GM18526 (cell line): Measurements from ENCODE around the gene FAM204A.

Experiments used
- POLR2A ChIP-seq: IDR thresholded peaks from 3 replicates; pipeline ENCODE4 v1.6.1; 2011; ENCODE audit not compliant: insufficient read length; ENCODE audit errors: extremely low read depth

The FAM204A gene

DNA sequence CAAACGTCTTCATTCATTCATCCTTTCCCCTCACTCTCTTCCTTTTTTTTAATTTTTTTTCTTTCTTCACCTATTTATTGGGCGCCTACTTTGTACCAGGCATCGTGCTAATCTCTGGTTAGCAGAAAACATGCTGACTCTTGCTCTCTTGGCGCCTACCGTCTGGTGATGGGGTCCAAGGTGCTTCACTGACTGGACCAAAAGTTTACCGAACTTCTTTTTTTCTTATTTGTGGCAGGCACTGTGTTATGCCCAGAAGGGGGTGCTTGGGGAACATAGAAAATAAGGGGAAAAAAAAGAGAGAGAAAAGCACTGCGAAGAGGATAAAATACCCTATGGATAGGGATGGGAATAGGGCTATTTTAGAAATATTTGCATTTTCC, 505 bp upstream of the FAM204A start:
- no peak for TF ChIP-seq POLR2A

GRCh38 chr10:118340486-118340885, 1.6 kb downstream of the FAM204A start:
- no peak for TF ChIP-seq POLR2A

DNA sequence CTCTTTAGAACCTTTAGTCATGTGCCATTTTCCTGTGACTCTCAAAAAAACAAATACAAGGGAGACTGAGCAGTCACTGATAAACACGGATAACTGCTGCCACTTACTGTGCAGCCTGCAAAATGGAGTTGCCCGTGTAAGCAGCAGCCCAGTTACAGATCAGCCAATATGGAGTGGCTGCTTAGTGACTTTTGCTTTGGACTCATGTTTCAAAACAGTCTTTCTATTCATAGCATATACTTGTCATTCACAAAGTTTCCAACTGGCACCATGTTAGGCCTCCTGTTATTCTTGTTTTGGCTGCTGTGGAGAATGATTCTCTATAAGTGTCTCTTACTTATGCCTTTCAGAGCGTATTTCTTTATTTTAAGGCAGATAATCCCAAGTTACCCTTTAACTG, 3.0 kb downstream of the FAM204A start:
- TF ChIP-seq POLR2A = no peak

- TF ChIP-seq POLR2A = no peak
Measured at GRCh38 chr10:118337356-118337755, 4.8 kb downstream of the FAM204A start.

DNA sequence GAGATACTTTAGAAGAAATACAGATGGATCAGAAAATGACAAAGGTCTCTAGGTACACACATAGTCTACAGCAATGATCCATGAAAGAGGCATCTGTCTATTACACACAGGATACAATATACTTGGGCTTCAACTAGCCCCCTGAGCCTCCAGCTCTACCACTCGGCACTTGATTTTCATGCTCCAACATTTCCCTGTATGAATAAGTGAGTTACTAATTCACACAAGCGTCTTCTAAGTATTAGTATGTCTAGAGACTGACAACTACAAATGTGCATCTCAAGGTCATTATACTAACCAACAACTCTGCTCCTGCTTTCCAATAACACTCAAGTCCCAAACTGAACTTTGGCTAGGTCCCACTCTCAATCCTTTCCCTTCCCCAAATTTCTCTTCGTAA, 8.3 kb downstream of the FAM204A start:
- TF ChIP-seq POLR2A = no peak

GRCh38 chr10:118332948-118333710, 9.0 kb downstream of the FAM204A start:
- TF ChIP-seq POLR2A = no peak

DNA sequence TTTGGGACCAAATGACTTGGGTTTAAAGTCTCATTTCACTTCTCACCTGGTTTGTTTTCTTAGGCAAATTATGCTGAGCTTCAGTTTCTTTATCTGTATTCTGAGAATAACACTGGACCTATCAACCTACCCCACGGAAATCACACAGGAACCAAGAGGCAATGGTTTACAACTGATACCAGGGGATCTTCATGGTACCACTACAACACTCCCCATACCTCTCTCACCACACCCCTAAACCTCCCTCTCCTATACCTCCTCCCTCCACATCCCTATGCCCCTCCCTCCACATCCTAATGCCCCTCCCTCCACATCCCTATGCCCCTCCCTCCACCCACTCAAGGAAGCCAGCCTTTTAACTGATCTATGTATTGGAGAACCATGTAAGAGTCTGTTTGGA, 9.9 kb downstream of the FAM204A start:
- TF ChIP-seq POLR2A = no peak

DNA sequence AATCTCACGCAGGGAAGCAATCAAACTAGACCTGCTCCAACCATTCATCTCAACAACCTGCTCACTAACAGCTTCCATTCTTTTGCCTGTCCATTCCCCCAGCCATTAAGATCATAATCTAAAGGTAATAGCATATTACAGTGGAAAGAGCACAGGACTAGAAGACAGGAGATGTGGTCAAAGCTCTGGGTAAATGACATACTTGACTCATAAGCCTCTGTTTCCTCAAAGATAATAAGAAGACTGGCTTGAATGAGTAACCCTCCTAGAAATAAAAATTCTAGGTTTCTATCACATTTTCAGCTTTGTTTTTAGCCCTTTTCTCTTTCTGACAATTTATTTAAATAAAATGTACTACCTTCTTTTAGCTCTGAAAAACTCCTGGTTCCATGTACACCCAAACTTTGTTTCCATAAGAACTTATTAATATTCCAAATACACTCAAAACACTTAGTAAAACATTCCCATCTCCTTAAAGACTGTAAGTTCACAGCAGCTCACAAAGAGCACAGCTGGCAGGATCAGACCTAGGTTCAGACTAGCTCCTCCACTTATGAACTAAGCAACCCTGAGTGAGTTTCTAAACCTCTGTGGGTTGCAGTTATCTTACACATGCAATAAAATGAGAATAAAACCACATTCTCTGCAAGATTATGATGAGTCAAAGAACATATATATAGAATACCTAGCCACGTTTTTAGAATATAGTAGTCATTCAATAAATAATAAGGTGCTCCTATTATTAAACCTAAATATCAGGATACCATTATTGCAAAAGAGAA, 11.6 kb downstream of the FAM204A start:
- no peak for TF ChIP-seq POLR2A

GRCh38 chr10:118324140-118324539, 18.0 kb downstream of the FAM204A start:
- no peak for TF ChIP-seq POLR2A

DNA sequence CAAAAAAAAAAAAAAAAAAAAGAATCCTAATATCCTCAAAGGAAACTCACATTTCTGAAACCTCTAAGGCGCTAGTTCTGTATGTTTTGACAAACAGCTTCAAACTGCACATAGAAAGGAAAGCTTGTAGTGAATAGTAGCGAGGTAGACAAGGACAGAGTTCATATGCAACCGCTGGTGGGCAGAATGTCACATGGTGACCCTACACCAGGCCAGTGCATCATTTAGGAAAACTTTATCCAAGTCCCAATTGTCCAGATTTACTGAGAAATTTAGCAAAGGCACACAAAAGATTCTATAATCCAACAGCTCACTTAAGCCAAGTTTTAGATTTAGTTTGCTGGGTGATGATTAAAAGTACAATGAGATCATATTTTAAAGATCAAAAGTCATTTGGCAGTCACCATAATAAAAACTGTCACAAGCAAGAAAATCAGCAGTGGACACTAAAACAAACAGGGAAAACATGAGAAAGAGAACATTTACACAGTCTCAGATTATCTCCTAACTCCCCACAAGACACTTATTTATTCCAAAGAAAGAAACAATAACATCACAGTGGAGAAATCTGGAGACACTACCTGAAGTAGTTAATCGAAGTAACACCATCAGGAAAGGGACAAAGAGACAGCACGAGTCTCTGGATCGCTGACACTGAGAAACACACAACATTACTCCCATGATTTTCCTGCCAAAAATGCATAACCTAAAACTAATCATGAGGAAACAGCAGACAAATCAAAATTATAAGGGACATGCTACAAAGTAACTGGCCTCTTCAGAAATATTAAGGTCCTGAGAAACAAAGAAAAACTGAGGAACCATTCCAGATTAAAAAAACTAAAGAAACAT, 20.2 kb downstream of the FAM204A start:
- TF ChIP-seq POLR2A = no peak

DNA sequence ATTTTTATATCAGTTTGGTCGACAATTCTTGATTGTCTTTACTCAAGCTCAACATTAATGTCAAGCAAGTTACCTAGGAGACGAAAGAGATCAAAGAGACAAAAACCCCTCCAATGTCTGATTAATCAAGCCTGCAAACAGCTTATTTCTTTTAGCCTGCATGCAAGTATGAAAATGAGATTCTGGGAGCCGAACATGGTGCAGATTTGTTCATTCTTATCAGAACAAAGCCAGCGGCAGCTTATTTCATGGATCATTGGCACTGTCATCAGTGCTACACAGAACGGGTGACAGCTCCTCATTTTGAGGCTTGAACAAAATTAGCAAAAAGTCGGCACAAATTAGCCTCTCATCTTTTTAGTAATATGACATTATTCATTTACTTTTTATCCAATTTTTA, 26.5 kb downstream of the FAM204A start:
- no peak for TF ChIP-seq POLR2A

DNA sequence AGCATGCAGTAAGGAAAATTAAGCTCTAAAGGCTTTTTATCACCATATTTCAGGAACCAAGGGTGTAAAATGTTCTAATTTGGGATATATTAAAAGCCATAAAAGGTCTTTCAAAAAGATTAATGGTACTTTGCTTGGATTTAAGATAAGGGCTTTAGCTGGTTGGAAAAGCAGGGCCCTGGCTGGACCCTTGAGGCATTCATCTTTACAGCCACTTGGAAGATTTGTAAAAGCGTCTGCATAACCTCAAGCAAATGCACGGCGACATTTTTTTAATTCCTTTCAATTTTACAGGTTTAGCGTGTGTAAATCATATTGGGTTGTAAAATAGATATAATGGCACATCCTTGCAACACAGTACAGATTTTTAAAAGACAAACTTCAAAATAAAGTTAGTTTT, 27.2 kb downstream of the FAM204A start:
- TF ChIP-seq POLR2A = no peak

GRCh38 chr10:118311505-118311904, 30.6 kb downstream of the FAM204A start:
- TF ChIP-seq POLR2A = no peak

GRCh38 chr10:118310822-118311221, 31.3 kb downstream of the FAM204A start:
- no peak for TF ChIP-seq POLR2A

- no peak for TF ChIP-seq POLR2A
Measured at GRCh38 chr10:118309911-118310310, 32.2 kb downstream of the FAM204A start.

GRCh38 chr10:118308664-118309063, 33.5 kb downstream of the FAM204A start:
- no peak for TF ChIP-seq POLR2A
